ENCODE data around the gene HOXC12. TPM values are rescaled to one million over a fixed set of nuclear protein-coding genes. Genes with fewer than 3 reads are reported as not detected.

Gene HOXC12
- total and polyA plus RNA-seq, 4 donors, result not detected

DNA sequence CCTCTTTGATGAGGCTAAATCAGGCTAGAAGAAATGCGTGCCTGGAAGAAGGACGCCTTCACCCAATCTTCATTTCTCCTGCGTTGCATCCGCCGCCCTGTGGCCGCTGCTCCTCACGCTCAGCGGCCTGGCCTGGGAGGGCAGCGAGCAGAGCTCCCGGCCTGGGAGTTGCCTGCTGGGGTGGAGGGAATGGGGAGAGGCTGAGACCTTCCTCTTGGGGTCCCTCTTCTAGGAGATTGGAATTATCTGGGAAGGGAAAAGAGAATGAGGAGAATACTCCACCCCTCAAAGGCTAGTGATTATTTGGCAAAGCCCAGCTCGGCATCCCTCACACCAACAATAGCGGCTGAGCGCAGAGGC, 2.4 kb upstream of the HOXC12 start:
- Histone ChIP-seq H3K9ac (ENCODE audit: insufficient read depth in 1 of 2, low read length in 2 of 2) (no peak overlapping the region), H3K4me1 (ENCODE audit: control insufficient read depth in 5 of 5, insufficient read depth in 5 of 5, low read length in 5 of 5) (peaks cover 0 to 2% (median 0%) of the 10 kb centered on the region in 5 donors), H3K4me3 (no peak overlapping the region), H3K27me3 (ENCODE audit: control insufficient read depth in 3 of 3, insufficient read depth in 3 of 3, low read length in 2 of 3) (peaks cover 10 to 97% (median 96%) of the 10 kb centered on the region in 3 donors), H3K9me3 (ENCODE audit: control insufficient read depth in 4 of 4, insufficient read depth in 3 of 4, low read length in 3 of 4) (peaks cover 0 to 8% (median 0%) of the 10 kb centered on the region in 4 donors), H3K36me3 (ENCODE audit: control insufficient read depth in 4 of 4, insufficient read depth in 4 of 4, low read length in 4 of 4) (no peaks in the 10 kb centered on the region), H3K27ac (ENCODE audit: low read depth in 1 of 2, low read length in 1 of 2) (no peak overlapping the region)
- WGBS, 2 donors, result 7 to 8% methylated on average over 13 of the region's 13 CpGs
- ATAC-seq (ENCODE audit: insufficient read depth, low FRiP score), result no peak
- TF ChIP-seq, protein P1, sequence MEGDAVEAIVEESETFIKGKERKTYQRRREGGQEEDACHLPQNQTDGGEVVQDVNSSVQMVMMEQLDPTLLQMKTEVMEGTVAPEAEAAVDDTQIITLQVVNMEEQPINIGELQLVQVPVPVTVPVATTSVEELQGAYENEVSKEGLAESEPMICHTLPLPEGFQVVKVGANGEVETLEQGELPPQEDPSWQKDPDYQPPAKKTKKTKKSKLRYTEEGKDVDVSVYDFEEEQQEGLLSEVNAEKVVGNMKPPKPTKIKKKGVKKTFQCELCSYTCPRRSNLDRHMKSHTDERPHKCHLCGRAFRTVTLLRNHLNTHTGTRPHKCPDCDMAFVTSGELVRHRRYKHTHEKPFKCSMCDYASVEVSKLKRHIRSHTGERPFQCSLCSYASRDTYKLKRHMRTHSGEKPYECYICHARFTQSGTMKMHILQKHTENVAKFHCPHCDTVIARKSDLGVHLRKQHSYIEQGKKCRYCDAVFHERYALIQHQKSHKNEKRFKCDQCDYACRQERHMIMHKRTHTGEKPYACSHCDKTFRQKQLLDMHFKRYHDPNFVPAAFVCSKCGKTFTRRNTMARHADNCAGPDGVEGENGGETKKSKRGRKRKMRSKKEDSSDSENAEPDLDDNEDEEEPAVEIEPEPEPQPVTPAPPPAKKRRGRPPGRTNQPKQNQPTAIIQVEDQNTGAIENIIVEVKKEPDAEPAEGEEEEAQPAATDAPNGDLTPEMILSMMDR (IDR thresholded peaks at IDR 0.05; ENCODE audit: control extremely low read depth, extremely low read depth), result no peak
- no peak for DNase-seq

DNA sequence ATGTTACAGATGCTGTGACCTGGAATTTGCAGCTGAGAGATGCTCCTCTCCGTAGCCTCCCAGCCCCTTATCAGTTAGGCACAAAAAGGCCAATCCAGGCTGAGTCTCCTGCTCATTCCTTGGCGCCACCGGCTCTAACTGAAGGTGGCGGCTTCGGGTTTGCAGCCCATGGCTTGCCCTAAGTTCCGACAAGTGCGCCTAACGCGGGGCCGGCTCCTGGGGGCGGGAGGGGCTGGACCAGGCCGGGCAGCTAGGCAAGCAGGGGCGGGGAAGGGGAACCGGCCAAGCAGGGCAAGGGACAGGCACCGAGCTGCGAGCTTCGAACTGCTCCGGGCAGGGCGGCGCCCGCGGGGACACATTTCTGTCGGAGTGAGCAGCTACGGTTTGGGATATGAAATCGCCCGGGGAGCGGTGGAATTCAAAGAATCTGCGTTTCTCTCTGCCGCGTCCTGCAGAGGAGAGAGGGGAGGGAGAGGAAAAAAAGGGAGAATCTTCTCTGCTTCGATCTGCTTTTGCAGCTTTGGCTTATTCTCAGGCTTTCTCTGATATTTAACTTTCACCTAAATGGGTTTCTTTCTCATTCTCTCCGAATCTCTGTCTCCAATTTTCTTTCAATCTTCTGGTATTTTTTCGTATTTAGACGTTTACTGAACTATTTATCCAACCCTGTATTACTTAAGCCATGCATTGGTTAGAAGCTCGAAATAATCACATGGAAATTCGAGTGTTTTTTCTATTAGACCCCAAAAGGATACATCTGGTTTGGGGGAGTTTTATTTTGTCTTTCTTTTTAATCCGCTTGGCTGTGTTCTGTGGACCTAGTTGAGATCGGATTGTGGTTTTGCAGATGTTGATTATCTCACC, 1.6 kb upstream of the HOXC12 start:
- H3K4me3 ChIP-seq, result no peak overlapping the region
- TF ChIP-seq, protein P1 (IDR thresholded peaks at IDR 0.05; ENCODE audit: control extremely low read depth, extremely low read depth), result no peak
- no peak overlapping the region for H3K27ac ChIP-seq (ENCODE audit: low read depth in 1 of 2, low read length in 1 of 2)
- DNase-seq (no peak), ATAC-seq (ENCODE audit: insufficient read depth, low FRiP score) (no peak)
- H3K9me3 ChIP-seq (ENCODE audit: control insufficient read depth in 4 of 4, insufficient read depth in 3 of 4, low read length in 3 of 4), result peaks cover 0 to 8% (median 0%) of the 10 kb centered on the region in 4 donors
- H3K9ac ChIP-seq (ENCODE audit: insufficient read depth in 1 of 2, low read length in 2 of 2), result no peak overlapping the region
- H3K27me3 ChIP-seq (ENCODE audit: control insufficient read depth in 3 of 3, insufficient read depth in 3 of 3, low read length in 2 of 3), result peaks cover 16 to 97% (median 96%) of the 10 kb centered on the region in 3 donors
- 6% methylated on average over 37 to 38 of the region's 38 CpGs for WGBS, 2 donors
- H3K36me3 ChIP-seq (ENCODE audit: control insufficient read depth in 4 of 4, insufficient read depth in 4 of 4, low read length in 4 of 4), result no peaks in the 10 kb centered on the region
- peaks cover 0 to 2% (median 0%) of the 10 kb centered on the region in 5 donors for H3K4me1 ChIP-seq (ENCODE audit: control insufficient read depth in 5 of 5, insufficient read depth in 5 of 5, low read length in 5 of 5)

DNA sequence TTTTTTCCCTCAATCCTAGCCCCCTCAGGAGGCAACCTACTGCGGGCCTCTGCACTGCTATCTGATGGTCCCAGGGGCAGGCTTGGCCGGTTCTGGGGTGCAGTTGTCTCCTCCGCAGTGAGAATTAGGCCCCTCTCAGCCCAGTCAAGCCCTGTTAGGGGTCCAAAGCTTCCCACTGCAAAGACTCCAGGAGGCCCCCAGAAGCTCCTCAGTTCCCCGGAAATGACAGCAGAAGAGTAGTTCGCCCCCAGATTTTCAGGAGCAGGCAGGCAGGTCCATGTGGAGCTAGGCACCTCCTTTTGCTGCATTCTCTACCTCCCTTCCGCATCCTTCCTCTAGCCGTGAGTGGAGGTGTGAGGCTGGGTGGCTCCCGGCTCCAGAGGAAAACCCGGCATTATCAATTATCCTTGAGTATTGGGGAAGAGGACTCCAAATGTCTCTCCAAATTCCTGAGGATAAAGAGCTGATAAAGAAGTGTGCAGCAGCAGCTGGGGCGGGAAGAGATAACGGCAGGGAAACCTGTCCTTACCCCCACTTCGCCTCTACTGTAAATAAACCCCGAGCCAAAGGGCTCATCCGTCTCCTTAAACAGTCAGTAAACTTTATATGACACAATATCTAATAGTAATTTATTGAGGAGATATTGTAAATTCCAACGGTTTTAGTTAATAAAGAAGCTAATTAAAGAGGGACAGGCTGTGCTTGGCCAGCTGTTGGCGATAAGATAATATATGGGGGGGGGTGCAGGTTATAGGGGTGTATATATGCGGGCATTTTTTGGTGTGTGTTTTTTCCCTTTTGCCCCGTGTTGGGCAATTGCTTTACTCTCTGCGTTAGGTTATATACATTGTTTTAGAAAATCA, 641 bp upstream of the HOXC12 start:
- Histone ChIP-seq H3K4me1 (ENCODE audit: control insufficient read depth in 5 of 5, insufficient read depth in 5 of 5, low read length in 5 of 5) (peaks cover 0 to 2% (median 0%) of the 10 kb centered on the region in 5 donors), H3K9me3 (ENCODE audit: control insufficient read depth in 4 of 4, insufficient read depth in 3 of 4, low read length in 3 of 4) (peaks cover 0 to 8% (median 0%) of the 10 kb centered on the region in 4 donors), H3K27ac (ENCODE audit: low read depth in 1 of 2, low read length in 1 of 2) (no peak overlapping the region), H3K9ac (ENCODE audit: insufficient read depth in 1 of 2, low read length in 2 of 2) (no peak overlapping the region), H3K4me3 (no peak overlapping the region), H3K36me3 (ENCODE audit: control insufficient read depth in 4 of 4, insufficient read depth in 4 of 4, low read length in 4 of 4) (no peaks in the 10 kb centered on the region), H3K27me3 (ENCODE audit: control insufficient read depth in 3 of 3, insufficient read depth in 3 of 3, low read length in 2 of 3) (peaks cover 19 to 97% (median 96%) of the 10 kb centered on the region in 3 donors)
- TF ChIP-seq, protein P1 (IDR thresholded peaks at IDR 0.05; ENCODE audit: control extremely low read depth, extremely low read depth), result no peak
- WGBS, 2 donors, result 8 to 10% methylated on average over 19 of the region's 19 CpGs
- no peak for DNase-seq
- no peak for ATAC-seq (ENCODE audit: insufficient read depth, low FRiP score)
